GM19397 (cell line): ENCODE data around the gene PPM1D.
"Not testable (repeated sequence)": the region's sequence is repeated elsewhere in the genome, so short reads cannot be mapped to it uniquely, and the experiment has no call there.

ENCODE experiments used
- ATAC-seq: cut with Tn5 transposase; IDR thresholded peaks from one replicate; pipeline ENCODE4 v1.9.1; 2021; ENCODE audit warnings: mild to moderate bottlenecking, moderate library complexity; ENCODE audit not compliant: unreplicated experiment

PPM1D gene

GRCh38 chr17:60664022-60664421 lies 64.0 kb downstream of the PPM1D start:
- ATAC-seq: no peak

DNA sequence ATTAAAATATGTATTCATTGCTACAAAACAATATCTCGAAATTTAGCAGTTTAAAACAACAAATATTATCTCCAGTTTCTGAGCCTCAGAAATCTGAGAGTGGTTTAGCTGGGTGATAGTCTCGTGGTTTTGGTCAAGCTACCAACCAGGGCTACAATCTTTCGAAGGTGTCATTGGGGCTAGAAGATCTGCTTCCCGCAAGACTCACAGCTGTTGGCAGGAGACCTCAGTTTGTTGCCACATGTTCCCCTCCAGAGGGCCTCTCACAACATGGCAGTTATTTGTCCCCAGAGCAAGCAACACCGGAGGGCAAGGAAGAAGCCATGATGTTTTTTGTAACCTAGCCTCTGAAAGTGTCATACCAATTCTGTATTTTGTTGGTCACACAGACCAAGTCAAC lies 65.6 kb downstream of the PPM1D start:
- ATAC-seq: no peak

DNA sequence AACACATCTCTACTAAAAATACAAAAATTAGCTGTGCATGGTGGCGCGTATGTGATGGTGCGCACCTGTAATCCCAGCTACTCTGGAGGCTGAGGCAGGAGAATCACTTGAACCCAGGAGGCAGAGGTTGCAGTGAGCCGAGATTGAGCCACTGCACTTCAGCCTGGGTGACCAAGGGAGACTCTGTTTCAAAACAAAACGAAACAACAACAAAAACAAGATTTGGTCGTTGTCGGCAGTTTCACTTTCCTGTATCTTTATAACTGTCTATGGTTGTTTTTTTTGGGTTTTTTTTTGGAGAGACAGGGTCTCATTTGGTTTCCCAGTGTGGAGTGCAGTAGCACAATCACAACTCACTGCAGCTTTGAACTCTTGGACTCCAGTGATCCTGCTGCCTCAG lies 68.7 kb downstream of the PPM1D start:
- ATAC-seq: not testable (repeated sequence)

DNA sequence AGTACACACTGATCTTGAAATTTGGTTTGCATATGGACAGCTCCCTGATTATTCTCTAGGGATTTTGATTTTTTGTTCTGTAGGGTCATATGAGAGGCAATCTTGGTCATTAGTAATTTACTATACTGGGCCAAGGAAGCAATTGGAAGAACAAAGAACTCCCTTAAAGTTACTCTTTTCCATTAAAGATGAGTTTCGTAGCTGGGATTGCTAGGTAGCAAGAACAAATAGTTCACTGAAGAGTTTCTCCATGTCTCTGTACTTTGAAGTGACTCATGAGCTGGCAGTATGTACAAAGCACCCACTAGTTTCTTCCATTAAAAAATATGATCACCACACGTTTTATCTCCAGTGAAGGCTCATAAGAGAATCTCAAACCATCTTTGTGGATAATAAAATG lies 71.5 kb downstream of the PPM1D start:
- no peak for ATAC-seq

GRCh38 chr17:60674637-60675036 lies 74.6 kb downstream of the PPM1D start:
- not testable (repeated sequence) for ATAC-seq

DNA sequence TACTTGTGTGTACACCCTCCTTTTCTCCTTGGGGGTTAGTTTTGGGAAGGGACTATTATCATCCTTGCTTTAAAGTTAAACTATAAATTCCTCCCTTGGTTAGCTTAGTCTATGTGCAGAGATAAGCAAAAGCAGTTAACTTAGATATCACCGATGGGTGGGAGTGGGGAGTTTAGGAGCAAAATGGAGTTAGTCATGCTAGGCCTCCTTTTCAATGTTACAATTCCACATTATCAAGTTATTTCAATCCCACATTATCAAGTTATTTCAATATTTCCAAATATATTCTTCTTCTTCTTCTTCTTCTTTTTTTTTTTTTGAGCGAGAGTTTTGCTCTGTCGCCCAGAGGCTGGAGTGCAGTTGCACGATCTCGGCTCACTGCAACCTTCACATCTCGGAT lies 76.0 kb downstream of the PPM1D start:
- ATAC-seq: no peak

- no peak for ATAC-seq
Measured at GRCh38 chr17:60676758-60677307, 76.8 kb downstream of the PPM1D start.

GRCh38 chr17:60677308-60678117 lies 77.5 kb downstream of the PPM1D start, which contains the start of gene BCAS3:
TSS of gene BCAS3 (plus strand) at chr17:60677851.
- peak; percentile 95 for ATAC-seq

DNA sequence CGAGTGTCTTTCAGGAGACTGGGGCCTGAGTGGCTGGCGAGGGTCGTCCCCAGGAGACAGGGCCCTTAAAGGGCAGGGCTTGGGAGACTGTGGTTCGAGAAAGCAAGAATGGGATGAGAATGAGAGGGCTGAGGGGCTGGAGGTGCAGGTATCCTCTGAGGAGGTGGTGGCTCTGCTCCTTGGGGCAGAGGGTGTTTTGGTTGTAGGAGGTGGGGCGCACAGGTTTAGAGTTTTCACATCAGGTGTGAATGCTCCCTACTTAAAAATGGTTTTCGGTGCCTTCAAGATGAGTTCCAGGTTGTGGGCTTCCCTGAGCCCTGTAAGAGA lies 78.1 kb downstream of the PPM1D start:
- no peak for ATAC-seq

DNA sequence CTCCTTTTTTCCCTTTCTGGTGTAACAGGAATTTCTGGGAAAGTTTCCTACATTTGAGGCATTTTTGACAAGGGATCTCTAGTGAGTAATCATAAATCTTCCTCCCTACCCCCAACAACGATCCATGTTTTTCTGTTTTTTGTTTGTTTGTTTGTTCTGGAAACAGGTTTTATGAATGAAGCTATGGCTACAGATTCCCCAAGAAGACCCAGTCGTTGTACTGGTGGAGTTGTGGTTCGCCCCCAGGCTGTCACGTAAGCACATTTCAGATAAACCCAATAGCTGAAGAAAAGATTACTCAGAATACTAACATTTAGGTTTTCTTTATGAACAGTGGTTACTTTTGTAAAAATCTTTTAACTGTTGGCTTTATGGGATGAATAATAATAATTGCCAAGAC lies 79.3 kb downstream of the PPM1D start:
- no peak for ATAC-seq

DNA sequence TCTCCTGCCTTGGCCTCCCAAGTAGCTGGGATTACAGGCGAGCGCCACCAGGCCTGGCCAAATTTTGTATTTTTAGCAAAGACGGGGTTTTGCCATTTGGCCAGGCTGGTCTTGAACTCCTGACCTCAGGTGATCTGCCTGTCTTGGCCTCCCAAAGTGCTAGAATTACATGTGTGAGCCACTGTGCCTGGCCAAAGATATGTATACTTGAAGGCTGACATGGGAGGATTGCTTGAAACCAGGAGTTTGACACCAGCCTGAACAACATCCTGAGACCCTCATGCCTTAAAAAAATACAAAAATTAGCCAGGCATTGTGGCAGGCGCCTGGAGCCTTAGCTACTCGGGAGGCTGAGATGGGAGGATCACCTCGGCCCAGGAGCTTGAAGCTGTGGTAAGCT lies 80.8 kb downstream of the PPM1D start:
- ATAC-seq: no peak

DNA sequence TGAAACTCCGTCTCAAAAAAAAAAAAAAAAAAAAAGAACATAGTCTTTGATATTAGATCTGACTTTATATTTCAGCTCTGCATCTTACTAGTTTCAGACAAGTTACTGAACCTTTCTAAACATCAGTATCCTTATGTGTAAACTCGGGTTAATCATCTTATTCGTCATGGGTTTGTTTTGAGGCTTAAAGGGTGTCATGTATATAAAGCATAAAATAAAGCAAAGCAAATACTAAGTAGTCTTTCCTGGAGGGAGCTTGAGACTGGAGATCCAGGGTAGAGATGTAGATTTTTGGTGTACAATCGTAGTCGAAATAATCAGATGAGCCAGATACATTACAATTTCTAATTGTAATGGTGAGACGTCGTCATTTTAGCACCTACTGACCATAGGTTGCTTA lies 85.4 kb downstream of the PPM1D start:
- no peak for ATAC-seq

DNA sequence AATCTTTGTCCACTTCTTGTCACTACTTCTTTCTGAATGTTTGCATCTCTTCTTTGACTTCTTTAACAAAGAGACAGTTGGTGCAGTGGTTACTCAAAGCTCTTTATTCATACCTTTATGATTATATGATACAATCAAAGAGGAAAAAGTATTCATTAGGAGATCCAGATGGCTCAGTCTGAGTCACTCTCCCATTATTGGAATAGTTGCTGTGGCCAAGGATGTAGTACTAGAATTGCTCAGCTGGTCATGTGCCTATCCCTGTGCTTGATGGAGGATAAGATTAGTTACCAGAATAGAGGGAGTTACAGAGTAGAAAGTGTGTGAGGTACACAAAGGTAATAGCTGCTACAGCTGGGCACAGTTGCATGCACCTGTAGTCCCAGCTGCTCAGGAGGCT lies 96.0 kb downstream of the PPM1D start:
- ATAC-seq: no peak

DNA sequence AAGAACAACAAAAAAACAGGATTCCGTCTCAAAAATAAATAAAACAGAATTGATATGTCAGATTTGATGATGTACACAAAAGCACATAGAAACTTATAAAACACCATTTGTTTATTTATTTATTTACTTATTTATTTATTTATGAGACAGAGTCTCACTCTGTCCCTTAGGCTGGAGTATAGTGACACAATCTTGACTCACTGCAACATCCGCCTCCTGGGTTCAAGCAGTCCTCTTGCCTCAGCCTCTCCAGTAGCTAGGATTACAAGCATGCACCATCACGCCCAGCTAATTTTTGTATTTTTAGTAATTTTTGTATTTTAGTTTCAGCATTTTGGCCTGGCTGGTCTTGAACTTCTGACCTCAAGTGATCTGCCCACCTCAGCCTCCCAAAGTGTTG lies 99.1 kb downstream of the PPM1D start:
- ATAC-seq: no peak

DNA sequence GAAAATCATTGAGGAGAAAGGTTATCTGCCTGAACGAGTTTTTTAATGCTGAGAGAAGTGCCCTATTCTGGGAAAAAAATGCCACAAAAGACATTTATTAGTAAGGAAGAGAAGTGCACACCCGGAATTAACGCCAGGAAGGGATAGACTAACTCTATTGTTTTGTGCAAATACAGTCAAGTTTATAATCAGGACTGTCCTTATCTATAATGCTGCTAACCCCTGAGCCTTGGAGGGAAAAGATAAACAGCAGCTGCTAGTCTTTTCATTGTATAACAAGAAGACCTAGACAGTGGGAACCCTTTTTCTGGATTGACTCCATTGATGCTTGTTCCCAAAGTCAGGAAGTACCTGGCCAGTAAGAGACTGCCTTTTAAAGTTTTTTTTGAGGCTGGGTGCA lies 104.2 kb downstream of the PPM1D start:
- ATAC-seq: no peak

DNA sequence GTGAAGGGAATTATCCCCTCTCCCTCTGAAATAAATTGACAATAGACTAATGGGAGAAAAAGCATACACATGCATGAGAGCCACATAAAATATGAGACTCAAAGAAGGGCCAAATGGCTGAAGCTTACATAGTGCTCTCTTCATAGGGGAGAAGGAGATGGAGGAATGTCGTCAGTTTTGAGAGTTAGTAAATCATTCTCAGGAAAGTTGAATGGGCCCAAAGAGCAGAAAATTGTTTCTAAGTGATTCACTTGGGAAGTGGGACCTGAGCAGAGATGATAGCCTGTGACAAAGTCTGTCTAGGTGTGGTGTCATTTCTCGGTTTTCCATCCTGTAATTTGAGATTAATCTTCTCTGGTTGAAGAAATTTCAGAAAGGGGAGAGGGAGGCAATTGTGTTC lies 112.7 kb downstream of the PPM1D start:
- no peak for ATAC-seq

DNA sequence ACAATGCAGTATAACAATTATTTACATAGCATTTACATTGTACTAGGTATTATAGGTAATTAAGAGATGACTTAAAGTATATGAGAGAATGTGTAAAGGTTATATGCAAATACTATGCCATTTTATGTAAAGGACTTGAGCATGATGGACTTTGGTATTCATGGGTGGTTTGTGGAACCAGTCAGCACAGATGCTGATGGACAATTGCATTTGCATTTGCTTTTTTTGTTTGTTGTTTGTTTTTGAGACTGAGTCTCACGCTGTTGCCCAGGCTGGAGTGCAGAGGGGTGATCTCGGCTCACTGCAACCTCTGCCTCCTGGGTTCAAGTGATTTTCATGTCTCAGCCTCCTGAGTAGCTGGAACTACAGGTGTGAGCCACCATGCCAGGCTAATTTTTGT lies 113.6 kb downstream of the PPM1D start:
- no peak for ATAC-seq
